Transverse colon (tissue), 4 donors: ENCODE measurements around the gene RASL10B. TPM values are rescaled to one million over a fixed set of nuclear protein-coding genes. Genes with fewer than 3 reads are reported as not detected.
"Not testable (repeated sequence)": the region's sequence is repeated elsewhere in the genome, so short reads cannot be mapped to it uniquely, and the experiment has no call there.

ENCODE experiments used
- DNase-seq: peaks from one replicate; pipeline ENCODE4 v3.0.0-alpha.2; 2019
- H3K27ac ChIP-seq, 4 donors: fragments of 200-600 bp; sonication (generic); 2 replicates each; pipeline ENCODE4 v1.5.1; 2016 to 2018; ENCODE audit warnings: inconsistent platforms in 4 of 4
- H3K27me3 ChIP-seq: fragments of 200-600 bp; sonication (generic); 2 replicates; pipeline ENCODE4 v1.5.1; 2017; ENCODE audit warnings: inconsistent platforms
- H3K36me3 ChIP-seq, 4 donors: fragments of 200-600 bp; sonication (generic); 2 replicates each; pipeline ENCODE4 v1.5.1; 2017 to 2019; ENCODE audit warnings: inconsistent platforms in 4 of 4
- H3K4me1 ChIP-seq, 4 donors: fragments of 200-600 bp; sonication (generic); 2 replicates each; pipeline ENCODE4 v1.5.1; 2017 to 2020; ENCODE audit warnings: inconsistent platforms in 4 of 4
- H3K4me3 ChIP-seq, 4 donors: fragments of 200-600 bp; sonication (generic); 1 replicate in 1 of 4; 2 replicates in 3 of 4; pipeline versions ENCODE4 v1.5.1 to v1.6.1; 2017 to 2019; ENCODE audit warnings: inconsistent platforms in 4 of 4
- H3K9me3 ChIP-seq, 2 donors: fragments of 200-600 bp; sonication (generic); 2 replicates each; pipeline ENCODE4 v1.5.1; 2017 to 2019; ENCODE audit warnings: inconsistent platforms in 2 of 2
- CTCF ChIP-seq, 5 experiments: fragments of 200-600 bp in 3 of 5; fragments of 450-650 bp in 2 of 5; sonication (generic) in 3 of 5; IDR thresholded peaks; 1 replicate in 2 of 5; 2 replicates in 3 of 5; pipeline ENCODE4 v1.5.1; 2016 to 2017; ENCODE audit warnings: antibody characterized with exemption in 5 of 5, inconsistent platforms in 3 of 5, mild to moderate bottlenecking in 2 of 5, moderate library complexity in 1 of 5
- EP300 ChIP-seq: sonication (generic); formaldehyde crosslinking; IDR thresholded peaks from one replicate; pipeline ENCODE4 v1.6.1; 2017; ENCODE audit warnings: antibody characterized with exemption, low read depth
- POLR2A ChIP-seq: fragments of 450-650 bp; IDR thresholded peaks from one replicate; pipeline ENCODE4 v1.6.1; 2016; ENCODE audit warnings: antibody characterized with exemption, mild to moderate bottlenecking, moderate library complexity
- POLR2AphosphoS5 ChIP-seq, 3 donors: sonication (generic); formaldehyde crosslinking; IDR thresholded peaks; one replicate each; pipeline ENCODE4 v1.6.1; 2016; ENCODE audit warnings: antibody characterized with exemption in 3 of 3
- WGBS, 2 donors: methylation state at CpG; one replicate each; pipeline ENCODE4 v1.1.5; 2018; ENCODE audit warnings: low coverage in 1 of 2; 5-methylcytosine and 5-hydroxymethylcytosine counted together
- in situ Hi-C, 4 donors: fragments of 200-750 bp; cut with MboI; loops; one replicate each; pipeline versions ENCODE4 v1.15.0 to v1.15.1; 2017; ENCODE audit warnings: low sequenced_read_pairs in 3 of 4, low pct_ligation_motif_present in 1 of 4, low pct_unique_long_range_greater_than_20kb in 1 of 4
- intact Hi-C: fragments of 100-400 bp; cut with DNase I; formaldehyde crosslinking; loops from one replicate; pipeline ENCODE4 v1.15.1; 2023; ENCODE audit warnings: low total_unique reads
- total RNA-seq, 4 donors: library from RNA; depleted of rRNA; stranded (reverse); fragments of >200 nt; gene quantifications; one replicate each; pipeline ENCODE4 v1.1.0, GENCODE V29; 2016

The RASL10B gene
- total RNA-seq, 4 donors from 2014 or later: 0.41 to 1.6 (median 1.1) TPM

- H3K9me3 ChIP-seq: no peaks in the 10 kb centered on the region
- H3K4me3 ChIP-seq: no peak overlapping the region
- DNase-seq: no peak
- in situ Hi-C loops (loop anchor here (10.0 to 25.0 kb wide), 4 partner anchors 137 to 612 kb away; partner anchors contain the start of genes NLE1 (in 1 of the 4) and UNC45B (in 1 of the 4)), intact Hi-C loops (loop anchor here (5.0 to 10.0 kb wide), 3 partner anchors 54 to 202 kb away; no protein-coding TSS in a partner anchor)
- H3K27ac ChIP-seq: no peak overlapping the region
- H3K27me3 ChIP-seq: peaks cover 38% of the 10 kb centered on the region
- peaks cover 5 to 17% (median 5%) of the 10 kb centered on the region in 4 donors for H3K4me1 ChIP-seq
- WGBS, 2 donors: 74% methylated on average over 6 of the region's 6 CpGs; no CpG with 5 or more reads in 1 of the 2 donors
- TF ChIP-seq CTCF (IDR thresholded peaks at IDR 0.05) (no peak), POLR2AphosphoS5 (IDR thresholded peaks at IDR 0.05) (no peak), POLR2A (no peak), EP300 (no peak)
- no peaks in the 10 kb centered on the region for H3K36me3 ChIP-seq
Measured at GRCh38 chr17:35748979-35749378, 17.5 kb downstream of the RASL10B start.

- peaks cover 36% of the 10 kb centered on the region for H3K27me3 ChIP-seq
- no peaks in the 10 kb centered on the region for H3K36me3 ChIP-seq
- 1 to 8% methylated on average over 19 to 34 of the region's 35 CpGs for WGBS, 2 donors
- H3K27ac ChIP-seq: no peak overlapping the region
- H3K9me3 ChIP-seq: no peaks in the 10 kb centered on the region
- H3K4me3 ChIP-seq: no peak overlapping the region
- in situ Hi-C loops (loop anchor here (10.0 to 25.0 kb wide), 4 partner anchors 137 to 612 kb away; partner anchors contain the start of genes NLE1 (in 1 of the 4) and UNC45B (in 1 of the 4)), intact Hi-C loops (loop anchor here (5.0 to 10.0 kb wide), 3 partner anchors 55 to 202 kb away; no protein-coding TSS in a partner anchor)
- TF ChIP-seq EP300 (no peak), CTCF (IDR thresholded peaks at IDR 0.05) (no peak), POLR2AphosphoS5 (IDR thresholded peaks at IDR 0.05) (no peak), POLR2A (no peak)
- H3K4me1 ChIP-seq: peaks cover 5 to 17% (median 5%) of the 10 kb centered on the region in 4 donors
- DNase-seq: no peak
Measured at GRCh38 chr17:35749560-35750412, 18.3 kb downstream of the RASL10B start.

GRCh38 chr17:35750526-35751395 is 19.3 kb downstream of the RASL10B start:
- DNase-seq: no peak
- TF ChIP-seq POLR2AphosphoS5 (IDR thresholded peaks at IDR 0.05): no peak
- no peak for TF ChIP-seq POLR2A
- no peak for TF ChIP-seq EP300
- no peak for TF ChIP-seq CTCF (IDR thresholded peaks at IDR 0.05)
- H3K4me3 ChIP-seq: no peak overlapping the region
- WGBS, 2 donors: 80% methylated on average over 10 of the region's 10 CpGs; no CpG with 5 or more reads in 1 of the 2 donors
- H3K36me3 ChIP-seq: no peaks in the 10 kb centered on the region
- peaks cover 5 to 17% (median 5%) of the 10 kb centered on the region in 4 donors for H3K4me1 ChIP-seq
- in situ Hi-C loops (no loop called here), intact Hi-C loops (no loop called here)
- H3K9me3 ChIP-seq: no peaks in the 10 kb centered on the region
- H3K27ac ChIP-seq: no peak overlapping the region
- peaks cover 36% of the 10 kb centered on the region for H3K27me3 ChIP-seq

- DNase-seq, H3K27ac ChIP-seq, in situ Hi-C loops, intact Hi-C loops, H3K4me3 ChIP-seq, H3K36me3 ChIP-seq, H3K9me3 ChIP-seq: not testable (repeated sequence)
- 84 to 89% methylated on average over 3 to 4 of the region's 4 CpGs for WGBS, 2 donors
- Histone ChIP-seq H3K4me1 (peaks cover 5 to 19% (median 5%) of the 10 kb centered on the region in 4 donors), H3K27me3 (peaks cover 36% of the 10 kb centered on the region)
Measured at GRCh38 chr17:35751541-35751940, 20.1 kb downstream of the RASL10B start.
